HG02678 (cell line): ENCODE data around the gene LHFPL6.

Experiments
- ATAC-seq: cut with Tn5 transposase; IDR thresholded peaks from one replicate; pipeline ENCODE4 v1.9.1; 2021; ENCODE audit warnings: mild to moderate bottlenecking, moderate library complexity; ENCODE audit not compliant: unreplicated experiment

LHFPL6 gene

DNA sequence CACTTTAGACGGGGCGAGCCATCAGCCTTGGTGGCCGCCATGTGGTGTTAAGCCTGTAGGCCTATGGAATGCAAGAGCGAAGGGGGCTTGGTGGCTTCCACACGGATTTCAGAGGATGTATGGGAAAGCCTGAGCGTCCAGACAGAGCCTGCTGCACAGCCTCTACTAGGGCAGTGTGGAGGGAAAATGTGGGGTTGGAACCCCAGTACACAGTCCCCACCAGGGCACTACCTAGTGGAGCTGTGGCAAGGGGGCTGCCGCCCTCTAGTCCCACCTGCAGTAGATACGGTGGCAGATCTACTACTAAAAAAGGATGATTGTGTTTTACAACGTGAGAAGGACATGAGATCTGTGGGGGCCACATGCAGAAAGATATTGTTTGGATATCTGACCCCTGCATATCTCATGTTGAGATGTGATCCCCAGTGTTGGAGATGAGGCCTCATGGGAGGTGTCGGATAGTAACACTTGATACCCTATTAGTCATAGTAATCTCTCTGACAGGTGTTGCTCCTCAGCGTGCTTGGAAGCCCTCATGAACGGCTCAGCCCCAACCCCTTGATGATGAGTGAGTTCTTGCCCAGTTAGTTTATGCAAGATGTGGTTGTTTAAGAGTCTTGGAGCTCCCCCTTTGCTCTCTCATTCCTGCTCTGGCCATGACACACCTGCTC lies 45.6 kb downstream of the LHFPL6 start:
- ATAC-seq: no peak

- ATAC-seq: no peak
Measured at GRCh38 chr13:39556866-39557265, 46.1 kb downstream of the LHFPL6 start.

DNA sequence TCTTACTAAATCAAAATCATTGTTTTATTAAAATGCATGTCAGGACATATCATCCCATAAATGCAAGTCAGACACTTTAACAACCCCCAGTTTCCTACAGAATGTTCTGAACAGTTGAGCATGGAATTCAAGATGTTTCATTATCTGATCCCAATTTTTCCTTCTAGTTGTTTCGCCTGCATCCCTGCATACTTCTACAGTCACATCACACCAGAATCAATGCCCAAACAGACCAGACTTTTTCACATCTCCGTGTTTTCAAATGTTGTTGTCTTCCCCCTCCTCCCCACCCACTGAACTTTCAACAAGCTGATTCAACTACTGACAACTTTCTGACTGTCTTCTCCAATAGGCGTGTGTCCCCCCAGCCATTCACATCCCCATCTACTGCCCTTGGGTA lies 48.6 kb downstream of the LHFPL6 start:
- ATAC-seq: no peak

DNA sequence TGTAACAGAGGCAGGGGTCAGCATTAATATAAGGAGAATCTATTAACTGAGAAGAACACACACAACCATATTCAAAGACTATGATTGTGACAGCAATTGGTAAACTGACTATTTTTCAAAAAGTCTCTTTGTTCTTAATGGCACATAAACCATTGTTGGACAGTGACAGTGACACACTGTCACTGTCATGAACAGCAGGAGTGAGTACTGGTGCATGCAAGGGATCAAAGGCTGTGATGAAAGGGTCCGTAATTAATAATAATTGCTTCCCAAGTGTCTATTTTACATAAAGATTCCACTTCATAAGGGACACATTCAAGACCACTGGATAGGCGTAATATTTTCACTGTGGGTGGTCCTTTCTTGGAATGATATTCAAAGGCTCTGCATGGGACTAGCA lies 50.7 kb downstream of the LHFPL6 start:
- no peak for ATAC-seq

GRCh38 chr13:39550931-39551330 lies 52.1 kb downstream of the LHFPL6 start:
- ATAC-seq: no peak

DNA sequence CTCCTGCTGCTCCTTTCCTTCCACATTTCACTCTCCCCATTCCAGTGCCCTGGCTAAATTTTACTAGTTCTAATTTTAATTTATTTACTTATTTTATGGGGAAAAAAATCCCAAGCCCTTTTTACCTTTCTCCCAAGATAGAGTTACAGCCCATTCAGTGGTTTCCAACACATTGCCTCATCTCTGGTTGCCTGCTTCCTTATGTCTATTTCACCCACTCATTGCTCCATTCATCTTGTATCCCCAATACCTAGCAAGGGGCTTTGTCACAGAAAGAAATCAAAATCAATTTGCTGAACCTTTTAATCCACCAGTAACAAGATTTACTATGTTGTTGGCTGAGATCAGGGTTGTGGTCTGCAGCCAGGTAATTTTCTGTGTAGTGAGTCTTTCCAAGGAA lies 55.9 kb downstream of the LHFPL6 start:
- no peak for ATAC-seq

- ATAC-seq: no peak
Measured at GRCh38 chr13:39542361-39542760, 60.6 kb downstream of the LHFPL6 start.

DNA sequence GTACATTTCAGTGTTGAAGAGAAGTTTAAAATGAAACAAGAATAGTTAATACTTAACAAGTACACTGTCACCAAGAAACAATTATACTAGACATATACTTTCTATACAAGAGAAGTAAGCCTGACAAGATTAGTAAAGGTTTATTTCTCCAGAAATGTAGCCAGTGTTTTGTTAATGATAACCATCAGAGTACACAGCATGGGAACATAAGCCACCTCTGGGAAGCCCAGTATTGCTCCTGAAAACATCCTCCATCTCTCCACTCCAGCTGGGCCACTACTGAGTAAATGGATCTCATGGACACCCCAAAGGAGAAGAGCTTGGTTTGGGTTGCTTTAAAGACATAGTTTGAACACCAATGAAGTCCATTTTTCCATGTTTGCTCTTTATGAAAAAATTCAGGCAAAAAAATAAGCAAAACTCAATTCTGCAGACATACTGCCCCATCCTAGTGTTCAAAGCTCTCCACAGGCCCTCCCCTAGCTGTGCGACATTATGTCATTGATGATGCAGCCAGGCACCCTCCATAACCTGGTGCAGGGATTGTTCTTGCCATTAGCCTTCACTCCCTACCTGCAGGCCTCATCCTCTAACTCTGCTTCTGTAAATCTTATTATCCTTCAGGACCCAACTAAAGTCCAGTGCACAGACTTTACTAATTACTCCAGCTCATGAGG lies 61.9 kb downstream of the LHFPL6 start:
- no peak for ATAC-seq

DNA sequence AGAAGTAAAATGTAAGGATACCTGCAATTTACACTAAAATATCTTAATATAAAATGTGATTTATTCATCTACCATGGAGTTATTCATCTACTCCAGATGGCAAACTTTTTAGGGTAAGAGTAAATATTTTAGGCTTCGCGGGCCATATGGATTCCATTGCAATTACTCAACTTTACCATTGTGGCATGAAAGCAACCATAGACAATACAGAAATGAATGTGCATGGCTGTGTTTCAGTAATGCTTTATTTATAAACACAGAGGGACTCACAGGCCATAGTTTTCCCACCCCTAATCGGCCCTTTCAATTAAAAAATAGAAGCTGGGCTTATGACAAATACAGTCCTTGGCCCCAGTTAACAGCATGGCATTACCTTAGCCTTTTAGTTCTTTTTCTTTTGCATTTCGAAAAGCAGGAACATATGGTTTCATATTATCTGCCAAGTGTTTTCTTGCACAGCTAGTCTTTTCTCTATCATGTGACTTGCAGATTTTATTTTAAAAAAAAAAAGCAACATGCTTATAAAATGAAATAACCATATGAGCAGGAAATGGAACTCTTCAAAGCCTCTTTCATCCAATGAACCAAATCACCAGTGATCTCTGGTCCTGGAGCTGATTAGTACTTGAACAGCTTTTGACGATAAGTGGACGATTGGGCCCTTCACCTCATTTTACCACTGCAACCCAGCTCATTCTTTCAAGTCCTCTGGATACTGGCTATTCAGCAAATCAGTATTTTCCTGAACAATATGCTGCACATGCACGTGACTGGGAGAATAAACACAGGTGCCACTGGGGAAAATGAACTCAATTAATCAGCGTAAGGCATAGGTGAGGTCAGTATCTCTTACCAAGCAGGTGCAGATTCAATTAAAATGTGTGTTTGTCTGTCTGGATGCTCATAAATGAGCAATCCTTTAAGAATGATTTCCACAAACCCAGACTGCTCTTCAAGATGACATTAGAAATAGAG lies 63.9 kb downstream of the LHFPL6 start:
- no peak for ATAC-seq

DNA sequence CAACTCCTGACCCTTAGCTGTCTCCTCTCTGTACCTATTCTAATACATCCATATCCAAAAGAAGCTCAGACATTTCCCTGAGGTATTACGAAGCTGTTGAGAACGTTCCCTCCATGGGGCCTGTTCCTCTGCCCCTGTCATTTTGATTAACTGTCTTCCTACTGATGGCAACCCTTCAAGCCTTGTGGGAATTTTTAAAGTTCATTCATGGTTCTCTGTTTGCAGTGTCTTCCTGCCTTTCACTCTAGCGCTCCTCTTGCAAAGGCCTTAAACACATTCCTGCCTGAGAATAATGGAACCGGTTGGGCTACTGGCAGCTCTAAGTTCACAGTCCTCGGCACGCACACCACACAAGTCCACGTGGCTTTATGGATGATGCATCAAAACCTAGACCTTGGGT lies 66.1 kb downstream of the LHFPL6 start:
- no peak for ATAC-seq

- no peak for ATAC-seq
Measured at GRCh38 chr13:39536274-39536673, 66.7 kb downstream of the LHFPL6 start.

DNA sequence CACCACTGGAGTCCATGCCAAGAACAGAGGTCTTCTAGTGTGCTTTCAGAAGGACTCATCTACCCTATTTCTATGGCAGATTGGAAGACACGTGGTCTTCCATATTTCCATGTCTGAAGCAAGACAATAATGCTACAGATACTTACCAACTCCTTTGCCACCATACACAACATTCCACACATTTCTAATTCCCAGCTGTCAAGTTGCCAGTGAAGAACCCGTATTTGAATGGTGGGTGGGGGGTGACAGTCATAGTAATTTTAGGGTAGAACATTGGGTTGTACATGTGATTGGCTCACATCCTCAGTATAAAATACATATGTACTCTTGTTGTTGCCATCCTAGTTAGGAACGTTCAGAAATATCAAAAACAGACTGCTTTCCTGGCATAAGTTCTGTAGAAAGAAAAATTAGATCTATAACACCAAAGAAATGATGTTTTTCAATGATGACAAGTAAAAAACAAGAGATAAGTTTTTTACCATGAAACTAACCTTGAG lies 69.3 kb downstream of the LHFPL6 start:
- ATAC-seq: no peak

DNA sequence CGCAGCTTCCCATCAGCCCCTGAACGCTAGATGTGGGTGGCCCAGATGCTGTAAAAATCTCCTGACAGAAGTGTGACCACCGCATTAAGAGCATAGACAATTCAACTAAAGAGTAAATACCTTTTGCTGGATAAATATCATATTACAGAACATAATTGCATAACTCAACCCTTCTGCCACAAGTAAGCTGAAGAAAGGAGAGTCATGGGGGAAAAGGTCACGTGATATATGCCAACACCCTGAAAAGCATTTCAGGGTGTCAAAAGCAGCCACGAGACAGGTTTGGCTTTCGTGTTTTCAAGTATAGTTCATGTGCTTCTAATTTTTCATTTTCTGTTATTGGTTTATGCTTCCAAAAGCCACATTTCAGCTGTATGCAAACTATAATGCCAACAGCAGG lies 71.3 kb downstream of the LHFPL6 start:
- ATAC-seq: no peak

DNA sequence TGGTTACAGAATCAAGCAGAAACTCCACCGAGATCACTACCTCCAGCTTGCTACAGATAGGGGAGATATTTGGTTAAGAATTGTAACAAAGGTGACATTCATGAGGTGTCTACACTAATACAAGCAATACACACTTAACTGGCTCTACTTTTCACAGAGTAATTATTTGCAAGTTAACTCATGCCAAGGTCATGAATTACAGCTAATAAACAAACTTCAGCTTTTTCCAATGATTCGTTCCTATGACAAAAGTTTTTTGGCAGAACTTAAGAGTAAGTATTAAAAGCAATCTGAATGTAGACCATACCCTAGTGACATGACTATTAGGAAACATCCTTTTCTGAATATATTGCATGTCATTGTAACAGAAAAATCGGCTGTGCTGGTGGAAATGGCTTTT lies 72.1 kb downstream of the LHFPL6 start:
- ATAC-seq: no peak

GRCh38 chr13:39528661-39528980 lies 74.4 kb downstream of the LHFPL6 start:
- no peak for ATAC-seq

- ATAC-seq: no peak
Measured at GRCh38 chr13:39527961-39528660, 74.9 kb downstream of the LHFPL6 start.

DNA sequence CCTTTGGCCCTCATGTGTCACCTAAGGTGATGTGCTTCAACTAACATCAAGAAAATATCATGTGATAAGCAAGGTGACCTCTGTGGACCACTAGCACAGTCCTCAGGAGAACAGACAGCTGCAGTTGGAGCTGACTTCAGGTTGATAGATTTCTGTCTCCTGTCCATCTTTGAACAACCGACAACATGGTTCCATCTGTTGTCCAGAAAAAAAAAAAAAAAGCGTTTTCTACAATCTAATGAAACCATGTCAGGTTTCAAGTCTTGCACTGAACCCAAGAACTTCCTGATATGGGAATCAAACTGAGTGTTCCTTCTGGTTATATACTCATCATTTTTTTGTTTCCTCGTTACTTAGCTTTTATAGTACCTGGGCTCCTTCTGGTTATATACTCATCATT lies 75.7 kb downstream of the LHFPL6 start:
- ATAC-seq: no peak

DNA sequence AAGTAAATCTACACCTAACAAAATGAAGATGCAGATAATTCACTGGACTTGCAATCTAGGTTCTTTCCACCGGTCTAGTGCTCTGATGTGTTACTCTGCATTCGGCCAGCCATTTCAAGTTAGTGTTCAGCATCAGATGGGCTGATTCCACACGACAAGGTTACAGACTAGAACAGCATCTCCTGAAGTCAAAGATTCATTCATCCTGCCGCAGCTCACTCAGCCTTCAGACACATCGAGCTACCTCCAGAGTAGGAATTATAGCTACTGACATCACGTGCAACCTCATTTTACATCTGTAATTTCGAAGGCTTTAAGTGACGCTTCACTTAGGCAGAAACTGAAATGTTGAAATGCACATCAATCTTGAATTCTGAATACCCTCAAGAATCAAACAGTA lies 76.5 kb downstream of the LHFPL6 start:
- no peak for ATAC-seq

DNA sequence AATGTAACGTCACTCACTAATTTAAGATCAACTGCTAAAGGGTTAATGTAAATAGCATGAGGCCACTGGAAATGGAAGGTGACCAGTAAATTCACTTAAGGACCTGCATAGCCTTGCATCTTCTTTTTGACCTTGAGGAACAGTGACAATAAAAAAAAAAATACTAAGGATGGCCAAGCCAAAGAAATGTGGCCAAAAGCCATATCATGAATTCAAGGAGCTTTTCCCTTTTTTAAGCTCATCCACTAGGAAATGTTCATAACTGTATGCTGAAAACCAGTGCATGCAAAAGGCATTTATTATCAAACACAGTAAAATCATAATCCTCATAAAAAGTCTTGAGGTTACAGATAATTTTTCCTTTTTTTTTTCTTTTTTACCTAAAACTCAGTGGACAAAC lies 77.5 kb downstream of the LHFPL6 start:
- ATAC-seq: no peak

GRCh38 chr13:39524795-39525194 lies 78.2 kb downstream of the LHFPL6 start:
- ATAC-seq: no peak

- ATAC-seq: no peak
Measured at GRCh38 chr13:39522329-39522728, 80.7 kb downstream of the LHFPL6 start.
